Stimulated activated CD8-positive, alpha-beta memory T cell treated with anti-CD3 and anti-CD28 coated beads, Interleukin-15, amount 100 ng/mL, for 4 hours (primary cell): ENCODE results near the gene DUSP11.
"Not testable (repeated sequence)": the region's sequence is repeated elsewhere in the genome, so short reads cannot be mapped to it uniquely, and the experiment has no call there.

Experiments used
- DNase-seq, 2 donors: peaks; one replicate each; pipeline ENCODE4 v3.0.0-alpha.2; 2020; ENCODE audit warnings: low read depth in 2 of 2

The DUSP11 gene

DNA sequence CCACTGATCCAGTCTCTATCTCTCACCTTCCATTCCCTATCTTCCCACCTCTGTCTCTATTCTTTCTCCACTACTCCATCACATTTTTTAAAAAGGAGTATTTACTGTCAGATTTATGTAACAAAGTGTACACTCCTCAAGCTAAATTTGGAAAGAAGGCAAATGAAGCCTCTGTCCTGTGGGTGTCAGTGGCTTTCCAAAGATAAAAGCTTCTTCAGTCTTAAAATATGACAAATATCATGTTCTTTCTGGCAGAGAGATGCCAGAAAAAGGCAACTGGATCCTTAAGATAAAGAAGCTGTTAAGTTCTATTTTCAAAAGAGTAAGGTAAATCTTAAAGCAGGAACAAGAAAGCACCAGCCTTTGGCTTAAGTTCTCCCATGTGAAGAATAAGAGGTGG is 7.1 kb downstream of the DUSP11 start:
- DNase-seq = no peak

DNA sequence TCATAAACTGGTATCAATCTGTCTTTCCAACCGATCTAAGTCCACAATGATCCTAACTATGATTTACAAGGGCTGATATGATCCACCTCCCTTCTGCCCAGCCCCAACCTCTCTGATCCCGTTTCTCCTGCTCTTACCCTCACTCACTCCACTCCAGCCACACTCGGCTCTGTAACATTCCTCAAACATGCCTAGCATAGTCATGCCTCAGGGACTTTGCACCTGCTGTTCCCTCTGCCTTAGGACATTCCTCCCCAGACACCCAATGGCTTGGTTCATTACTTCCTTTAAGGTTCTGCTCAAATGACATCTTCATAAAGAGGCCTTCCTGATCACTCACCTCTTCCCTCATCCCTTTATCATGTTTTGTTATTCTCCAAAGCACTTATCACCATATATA is 9.2 kb downstream of the DUSP11 start:
- DNase-seq = no peak

DNA sequence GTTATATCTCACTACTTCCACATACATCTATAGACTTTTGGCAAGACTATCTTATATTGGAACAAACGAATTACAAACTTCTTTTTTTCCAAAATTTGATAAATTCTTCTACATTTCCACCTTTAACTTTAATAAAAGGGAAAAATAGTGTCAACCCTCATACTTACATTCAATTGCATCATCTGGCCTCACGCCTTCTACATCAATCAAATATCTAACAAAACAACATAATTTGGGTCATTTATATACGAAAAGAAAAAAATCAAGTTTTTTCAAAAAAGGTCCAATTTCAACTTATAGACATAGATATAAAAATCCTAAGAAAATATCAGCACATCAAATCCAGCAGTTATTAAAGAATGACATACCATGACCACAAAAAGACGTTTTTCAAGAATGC is 12.9 kb downstream of the DUSP11 start:
- no peak for DNase-seq

DNA sequence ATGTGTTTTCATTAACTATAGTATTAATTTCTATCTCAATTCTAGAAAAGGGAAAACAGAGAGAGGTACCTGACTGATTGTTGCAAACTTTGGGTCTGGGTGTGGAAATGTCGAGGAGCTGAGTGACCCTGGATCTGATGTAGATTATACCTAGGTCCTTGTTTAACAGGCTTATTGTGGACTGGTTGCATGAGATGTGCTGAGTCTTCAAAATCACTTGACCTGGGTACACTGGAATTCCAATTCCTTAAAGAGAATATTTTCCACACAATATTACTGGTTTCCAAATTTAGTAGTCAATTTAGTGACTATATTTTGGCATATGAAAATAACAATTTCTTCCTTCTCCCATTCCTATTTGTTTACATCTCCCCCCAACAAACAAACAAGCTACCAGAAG is 13.6 kb downstream of the DUSP11 start:
- DNase-seq = no peak

DNA sequence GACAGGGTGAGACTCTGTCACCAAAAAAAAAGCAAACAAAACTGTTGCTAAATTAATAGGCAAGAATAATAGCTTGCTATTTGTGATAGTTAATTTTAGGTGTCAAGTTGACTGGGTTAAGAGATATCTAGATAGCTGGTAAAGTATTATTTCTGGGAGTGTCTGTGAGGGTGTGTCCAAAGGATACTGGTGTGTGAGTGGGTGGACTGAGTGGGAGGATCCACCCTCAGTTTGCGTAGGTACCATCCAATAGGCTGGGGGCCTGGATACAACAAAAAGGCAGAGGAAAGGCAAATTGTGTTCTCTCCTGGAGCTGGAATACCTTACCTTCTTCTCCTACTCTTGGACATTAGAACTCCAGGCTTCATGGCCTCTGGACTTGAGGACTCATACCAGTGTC is 15.0 kb downstream of the DUSP11 start:
- DNase-seq = no peak

DNA sequence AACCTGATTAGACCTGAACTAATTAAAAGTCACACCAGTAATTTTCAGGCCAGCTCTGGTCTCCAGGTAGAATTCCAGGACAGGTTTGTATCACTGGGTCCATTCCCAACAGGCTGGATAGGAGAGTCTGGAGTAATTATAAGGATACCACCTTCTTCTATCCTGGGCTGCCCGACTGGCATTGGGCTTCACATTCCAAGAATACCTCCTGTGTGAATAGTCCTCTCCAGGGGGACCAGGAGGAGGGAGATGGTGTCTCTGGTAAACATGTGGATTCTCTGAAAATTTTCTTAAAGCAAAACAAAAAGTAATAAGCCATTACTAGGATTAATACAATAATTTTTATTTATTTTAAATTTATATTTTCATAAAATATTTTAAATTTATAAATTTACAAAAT is 17.3 kb downstream of the DUSP11 start:
- DNase-seq = no peak

DNA sequence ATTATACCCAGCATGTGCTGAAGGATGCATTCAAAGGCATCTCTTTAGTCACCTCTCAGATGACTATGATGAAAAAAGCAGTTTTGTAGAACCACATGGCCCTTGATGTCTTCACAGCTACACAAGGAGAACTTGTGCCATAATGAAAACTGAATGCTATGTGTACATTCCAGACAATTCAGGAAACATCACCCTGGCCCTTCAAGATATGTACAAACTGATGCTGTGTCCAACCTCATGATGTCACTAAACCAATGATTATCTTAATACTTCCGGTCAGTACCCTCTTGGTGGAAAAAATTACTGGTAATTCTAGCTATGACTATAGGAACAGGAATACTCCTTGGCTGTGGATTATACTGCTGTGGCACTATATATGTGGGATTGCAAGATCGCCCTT is 20.0 kb downstream of the DUSP11 start:
- no peak for DNase-seq

DNA sequence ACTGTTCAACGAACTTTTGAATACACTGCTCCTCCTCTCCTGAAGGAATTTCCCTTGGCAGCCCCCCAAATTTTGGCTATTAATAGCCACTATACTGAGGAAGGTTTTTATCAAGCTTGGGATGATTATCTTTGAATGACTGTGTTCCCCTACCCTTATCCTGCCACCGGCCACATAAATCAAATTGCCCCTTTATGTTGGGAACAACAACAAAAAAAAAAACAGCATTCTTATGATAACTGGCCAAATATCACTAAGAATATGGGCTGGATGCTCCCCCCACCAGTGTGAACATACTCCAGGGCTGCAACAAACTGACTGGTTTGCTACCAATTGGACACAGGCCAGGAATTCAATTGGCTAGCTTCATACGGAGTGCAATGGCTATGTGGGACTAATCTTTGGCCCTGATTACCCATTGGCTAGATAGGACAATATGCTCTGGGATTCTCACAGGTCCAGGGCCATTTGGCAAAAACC is 20.6 kb downstream of the DUSP11 start:
- no peak for DNase-seq

DNA sequence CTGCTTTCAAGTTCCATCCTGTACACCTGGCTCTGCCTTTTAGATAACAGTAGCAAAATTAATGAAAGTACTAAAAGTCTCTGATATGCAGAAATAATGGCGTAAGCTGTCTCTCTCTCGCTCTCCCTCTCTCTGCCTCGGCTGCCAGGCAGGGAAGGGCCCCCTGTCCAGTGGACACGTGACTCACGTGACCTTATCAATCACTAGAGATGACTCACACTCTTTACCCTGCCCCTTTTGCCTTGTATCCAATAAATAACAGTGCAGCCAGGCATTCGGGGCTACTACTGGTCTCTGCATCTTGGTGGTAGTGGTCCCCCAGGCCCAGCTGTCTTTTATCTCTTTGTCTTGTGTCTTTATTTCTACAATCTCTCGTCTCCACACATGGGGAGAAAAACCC is 25.6 kb downstream of the DUSP11 start:
- DNase-seq = not testable (repeated sequence)

DNA sequence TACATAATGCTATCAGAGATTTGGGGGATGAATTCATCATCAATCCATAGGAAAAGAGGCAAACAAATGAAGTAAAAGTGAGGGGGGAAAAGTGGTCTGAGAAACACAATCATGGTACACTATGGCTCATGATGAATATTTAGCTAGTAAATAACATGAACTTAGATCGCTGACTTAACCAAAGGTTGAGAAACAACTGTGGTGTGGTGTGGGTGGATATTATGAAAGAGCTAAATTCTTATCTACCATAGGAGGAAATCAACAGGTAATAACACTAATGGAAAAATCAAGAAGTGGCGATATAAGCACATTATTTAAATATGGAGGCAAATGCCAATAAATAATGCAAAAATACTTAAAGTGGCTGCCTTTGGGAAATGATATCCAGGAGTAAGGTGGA is 30.6 kb downstream of the DUSP11 start:
- no peak for DNase-seq

DNA sequence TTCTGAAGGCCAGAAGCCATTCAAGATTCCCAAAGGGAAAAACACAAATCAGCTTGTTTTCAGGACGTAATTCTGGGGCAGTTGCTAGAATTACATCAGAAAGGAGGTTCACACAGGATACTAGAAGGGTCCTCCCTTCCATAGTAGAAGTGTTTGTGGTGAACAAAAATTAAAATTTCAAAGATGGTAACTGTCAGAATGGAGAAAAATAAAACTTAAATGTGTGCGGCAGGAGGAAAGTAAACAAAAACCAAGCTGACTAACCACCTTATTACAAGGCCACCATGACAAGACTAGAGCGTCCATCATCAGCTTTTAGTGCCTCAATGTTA is 33.1 kb downstream of the DUSP11 start:
- DNase-seq = no peak

DNA sequence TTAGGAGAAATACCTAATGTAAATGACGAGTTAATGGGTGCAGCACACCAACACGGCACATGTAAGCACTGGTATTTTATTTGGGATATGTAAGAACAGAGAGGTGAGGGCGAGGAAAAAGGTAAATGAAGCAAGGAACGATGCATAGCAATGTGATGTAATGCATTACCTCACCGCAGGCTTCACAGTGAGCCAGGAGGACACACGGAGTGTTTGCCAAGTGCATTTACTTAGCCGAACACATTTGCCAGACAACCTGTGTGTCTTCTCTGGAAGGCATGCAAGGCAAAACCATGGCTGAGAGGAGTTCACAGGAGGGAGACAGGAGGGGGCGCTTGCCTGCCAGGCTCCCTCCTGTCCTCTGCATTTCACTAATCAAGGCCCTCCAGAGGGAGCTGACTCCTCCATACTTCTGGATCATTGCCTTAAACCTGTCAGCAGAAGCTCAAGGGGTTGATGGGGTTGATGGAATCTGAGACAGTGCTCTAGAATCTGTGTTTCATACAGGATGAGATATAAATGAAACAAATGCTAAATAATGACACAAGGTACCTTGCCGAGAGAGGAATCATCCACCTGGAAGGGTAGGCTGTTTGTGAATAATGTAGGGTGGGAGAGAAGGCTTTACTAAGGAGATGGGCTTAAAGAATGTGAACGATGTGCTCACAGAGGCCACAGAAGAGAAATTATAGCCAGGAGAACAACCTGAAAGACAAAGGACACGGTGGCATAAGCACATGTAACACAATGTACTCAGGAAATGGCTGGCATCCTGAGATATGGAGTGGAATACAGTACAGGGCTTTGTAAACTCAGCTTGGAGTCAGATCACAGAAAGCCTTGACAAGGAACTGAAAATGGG is 33.7 kb downstream of the DUSP11 start:
- DNase-seq = no peak

DNA sequence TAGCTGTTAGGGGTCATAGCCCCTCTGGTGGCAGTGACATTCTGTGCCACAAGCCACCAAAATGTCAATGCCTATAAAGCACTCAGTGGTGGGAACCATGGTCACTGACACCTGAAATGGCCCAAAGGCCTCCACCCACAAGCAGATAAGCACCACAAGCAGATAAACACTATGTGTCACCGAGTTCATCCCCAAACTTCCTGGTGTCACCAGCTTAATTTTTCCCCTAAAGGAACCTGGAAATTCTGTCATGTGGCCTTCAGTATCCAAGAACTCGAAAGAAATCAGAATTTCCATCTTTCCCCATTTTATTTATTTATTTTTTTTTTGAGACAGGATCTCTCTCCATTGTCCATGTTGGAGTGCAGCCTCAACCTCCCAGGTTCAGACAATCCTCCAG is 39.1 kb downstream of the DUSP11 start:
- no peak for DNase-seq

DNA sequence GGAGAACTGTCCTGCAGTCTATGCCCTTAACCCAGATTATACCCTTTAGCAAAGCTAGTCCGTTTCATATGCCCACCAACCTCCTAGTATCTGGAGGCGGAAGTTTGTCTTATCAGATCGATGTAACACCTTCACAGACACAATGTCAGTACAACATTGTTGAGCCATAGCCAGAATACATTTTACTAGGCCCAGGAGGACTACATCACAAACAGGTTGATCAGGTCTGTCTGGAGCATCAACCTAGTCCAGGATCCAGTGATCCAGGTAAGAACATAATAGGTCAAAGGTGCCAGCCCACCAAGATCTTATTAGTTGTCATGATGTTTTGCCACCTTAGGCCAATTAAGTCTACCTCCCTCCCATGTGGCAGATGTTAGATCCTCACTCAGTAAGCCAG is 40.8 kb downstream of the DUSP11 start:
- DNase-seq = no peak

DNA sequence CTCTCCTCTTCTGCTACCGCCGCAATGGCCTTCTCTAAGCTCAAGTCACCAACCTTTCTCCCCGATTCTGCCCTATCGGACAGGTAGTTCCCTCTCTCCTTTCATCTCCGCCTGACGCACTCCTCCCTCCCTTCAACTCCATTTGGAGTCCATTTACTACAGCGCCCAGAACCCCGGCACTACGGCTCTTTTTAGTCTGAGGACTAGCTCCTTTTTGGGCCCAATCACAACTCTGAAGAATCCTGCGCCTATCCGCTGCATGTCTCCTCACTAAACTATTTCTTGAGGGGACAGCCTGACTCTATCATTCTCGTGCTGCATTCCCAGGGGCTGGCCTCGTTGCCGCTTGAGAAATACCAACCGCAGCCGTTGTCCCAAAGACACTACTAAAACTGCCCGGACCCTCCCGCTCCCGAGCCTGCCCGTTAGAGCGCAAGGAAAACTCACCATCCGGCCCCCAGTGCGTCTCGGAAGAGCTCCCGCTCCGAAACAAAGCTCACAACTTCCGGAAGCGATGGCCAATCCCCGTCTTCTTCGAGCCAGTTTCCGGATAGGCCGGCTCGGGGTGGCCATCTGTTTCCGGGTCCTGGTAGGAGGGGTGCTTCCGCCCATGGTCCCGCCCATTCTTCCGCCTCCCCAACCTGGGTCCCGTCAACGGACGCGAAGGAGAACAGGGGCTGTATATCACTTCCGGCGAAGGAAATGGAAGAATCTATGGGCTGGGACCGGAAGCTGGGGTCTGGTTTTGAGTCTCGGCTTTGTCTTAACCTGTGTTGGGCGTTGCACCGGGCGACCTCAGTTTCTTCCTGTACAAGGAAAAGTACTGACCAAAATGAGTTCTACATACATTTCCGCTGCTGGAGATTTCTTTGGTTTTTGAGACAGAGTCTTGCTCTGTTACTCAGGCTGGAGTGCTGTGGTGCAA is 42.8 kb downstream of the DUSP11 start, which contains the start of gene TPRKB:
TSS of gene TPRKB (minus strand) at position 491 of the 925 bp plus-strand sequence. CDS start 2,776 bp downstream, outside the sequence.
- peak; percentile 86 to 92 for DNase-seq

DNA sequence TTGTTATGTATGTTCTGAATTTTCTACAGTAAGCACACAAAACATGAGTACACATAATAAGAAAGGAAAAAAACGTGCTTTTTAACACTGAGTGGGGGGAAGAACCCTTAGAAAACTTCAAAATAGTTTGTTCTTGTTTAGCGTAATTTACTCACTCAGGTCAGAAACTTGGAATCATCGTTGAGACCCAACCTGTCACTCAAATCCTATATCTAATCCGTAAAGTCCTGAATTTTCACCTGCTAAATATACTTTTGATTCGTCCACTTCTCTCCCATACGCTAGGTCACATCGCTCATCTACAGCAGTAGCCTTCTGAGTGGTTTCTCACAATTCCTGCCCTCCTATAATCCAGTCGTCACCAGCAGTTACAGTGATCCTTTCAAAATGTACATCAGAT is 43.5 kb downstream of the DUSP11 start:
- DNase-seq = no peak

DNA sequence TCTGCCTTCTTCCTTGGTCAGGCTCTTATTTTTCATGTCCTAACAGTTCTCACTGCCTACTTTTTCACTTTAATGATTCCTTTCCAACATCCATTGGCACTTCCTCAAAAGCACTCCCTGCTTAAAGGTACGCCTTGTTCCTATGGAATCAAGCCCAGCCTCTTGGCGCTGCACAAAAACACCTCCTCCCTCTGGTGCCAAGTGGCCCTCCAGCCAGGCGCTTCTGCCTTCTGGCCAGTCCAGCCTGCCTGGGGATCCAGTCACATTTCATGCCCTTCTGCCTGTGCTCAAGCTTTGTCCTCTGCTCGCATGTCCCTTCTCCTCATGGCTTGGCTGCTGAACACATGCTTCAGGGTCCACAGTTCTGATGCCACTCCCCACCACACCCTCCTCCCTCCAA is 49.1 kb downstream of the DUSP11 start:
- DNase-seq = no peak

DNA sequence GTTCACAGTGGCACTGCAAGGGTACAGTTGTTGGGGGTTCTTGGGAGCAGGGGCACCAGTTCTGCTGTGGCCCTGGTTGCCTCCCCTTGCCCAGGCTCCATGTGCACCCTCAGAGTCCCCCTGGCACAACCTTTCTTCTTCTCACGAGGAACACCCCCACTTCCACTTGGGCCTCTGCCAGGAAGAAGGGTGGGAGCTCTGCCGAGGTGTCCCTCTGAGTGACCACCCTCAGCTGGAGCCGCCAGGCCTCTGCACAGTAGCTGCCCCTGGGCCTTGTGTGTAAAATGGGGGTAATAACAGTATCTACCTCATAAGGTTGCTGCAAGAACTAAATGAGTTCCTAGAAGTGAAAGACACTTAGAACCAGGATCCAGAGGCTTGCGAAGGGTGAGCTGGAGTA is 51.2 kb downstream of the DUSP11 start:
- no peak for DNase-seq

DNA sequence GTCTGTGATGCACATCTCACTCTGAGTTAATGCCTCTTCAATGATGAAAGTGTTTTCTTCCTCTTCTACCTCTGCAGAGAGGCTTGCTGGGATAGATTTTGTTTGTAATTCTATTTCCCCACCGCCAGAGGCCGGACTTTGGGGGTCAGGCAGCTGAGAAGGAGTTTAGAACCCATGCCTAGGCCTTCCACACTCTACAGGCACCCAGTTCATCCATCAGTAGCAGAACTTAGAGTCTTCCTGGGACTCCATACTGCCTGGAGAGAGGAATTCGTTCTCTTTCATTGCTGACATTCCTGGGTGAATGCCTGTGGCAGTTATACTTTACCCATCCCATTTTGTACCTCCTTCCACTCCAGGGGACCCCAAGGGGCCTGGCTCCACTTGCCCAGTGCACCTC is 51.9 kb downstream of the DUSP11 start:
- DNase-seq = no peak

DNA sequence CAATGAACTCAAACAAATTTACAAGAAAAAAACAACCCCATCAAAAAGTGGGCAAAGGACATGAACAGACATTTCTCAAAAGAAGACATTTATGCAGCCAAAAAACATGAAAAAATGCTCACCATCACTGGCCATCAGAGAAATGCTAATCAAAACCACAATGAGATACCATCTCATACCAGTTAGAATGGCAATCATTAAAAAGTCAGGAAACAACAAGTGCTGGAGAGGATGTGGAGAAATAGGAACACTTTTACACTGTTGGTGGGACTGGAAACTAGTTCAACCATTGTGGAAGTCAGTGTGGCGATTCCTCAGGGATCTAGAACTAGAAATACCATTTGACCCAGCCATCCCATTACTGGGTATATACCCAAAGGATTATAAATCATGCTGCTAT is 53.2 kb downstream of the DUSP11 start:
- DNase-seq = not testable (repeated sequence)

DNA sequence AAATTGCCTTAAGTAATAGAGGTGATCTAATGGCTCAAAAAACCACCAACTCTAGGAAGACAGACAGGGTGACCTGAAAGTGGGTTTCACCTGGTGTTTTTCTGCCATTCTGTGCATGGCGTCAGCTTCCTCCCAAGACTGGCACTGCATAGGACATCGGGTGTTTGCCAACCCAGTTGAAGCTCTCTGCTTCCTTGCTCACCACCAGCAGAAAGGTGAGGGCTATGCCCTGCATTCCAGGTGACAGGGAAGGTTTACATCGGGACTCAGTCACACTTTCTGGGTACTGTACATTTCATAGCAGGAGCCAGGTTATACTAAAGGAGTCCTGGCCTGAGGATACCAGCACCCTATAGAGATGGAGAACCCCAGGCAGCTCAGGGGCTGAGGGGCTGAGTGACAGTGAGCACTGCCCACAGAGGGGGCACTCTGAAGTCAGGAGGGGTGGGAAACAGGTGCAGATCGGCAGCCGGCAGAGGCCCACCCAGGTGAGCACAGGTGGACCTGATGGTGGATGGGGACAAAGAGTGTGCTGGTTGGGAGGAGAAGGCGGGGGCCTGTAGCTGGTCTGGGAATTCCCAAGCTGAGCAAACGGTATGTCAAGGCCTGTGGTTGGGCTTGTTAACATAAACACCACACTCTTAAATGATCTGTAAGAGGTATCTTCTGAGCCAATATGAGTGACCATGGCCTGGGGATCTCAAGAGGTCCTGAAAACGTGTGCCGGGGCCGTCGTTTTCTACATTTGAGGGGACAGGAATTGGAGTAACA is 60.9 kb downstream of the DUSP11 start:
- DNase-seq = no peak

DNA sequence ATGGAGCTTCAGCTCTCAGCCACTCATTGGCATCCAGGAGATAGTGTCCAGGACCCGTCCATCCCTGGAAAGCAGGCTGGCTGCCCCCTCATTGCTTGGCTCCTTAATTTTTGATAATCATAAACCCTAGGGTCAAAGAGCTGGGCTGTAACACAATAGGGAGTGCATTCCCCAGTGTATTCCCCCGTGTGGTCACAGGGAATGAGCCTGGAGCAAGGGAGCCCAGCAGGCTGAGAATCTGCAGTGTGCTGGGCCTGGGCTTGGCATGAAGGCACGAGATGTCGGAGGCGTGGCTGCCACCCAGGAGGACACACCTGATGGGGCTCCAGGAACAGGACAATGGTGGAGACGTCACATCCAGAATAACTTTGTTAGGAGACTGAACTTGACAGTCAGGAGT is 61.5 kb downstream of the DUSP11 start:
- DNase-seq = no peak
